ENCODE results near the gene AVPR1B.

AVPR1B gene

GRCh38 chr1:206111271-206111927 is 5.8 kb downstream of the AVPR1B start:
- no peak for DNase-seq

- DNase-seq = no peak
Measured at GRCh38 chr1:206110820-206111219, 6.4 kb downstream of the AVPR1B start.

- DNase-seq = no peak
Measured at GRCh38 chr1:206110161-206110560, 7.0 kb downstream of the AVPR1B start.

GRCh38 chr1:206109718-206110117 is 7.5 kb downstream of the AVPR1B start:
- DNase-seq = no peak

GRCh38 chr1:206108635-206109034 is 8.6 kb downstream of the AVPR1B start:
- DNase-seq = no peak

GRCh38 chr1:206107168-206107544 is 10.0 kb downstream of the AVPR1B start:
- DNase-seq = no peak

GRCh38 chr1:206106328-206107167 is 10.6 kb downstream of the AVPR1B start:
- peak; percentile 62 to 95 for DNase-seq

- no peak for DNase-seq
Measured at GRCh38 chr1:206105464-206105995, 11.7 kb downstream of the AVPR1B start.

- DNase-seq = no peak
Measured at GRCh38 chr1:206103979-206104378, 13.2 kb downstream of the AVPR1B start.

- peak; percentile 84 to 89 for DNase-seq
Measured at GRCh38 chr1:206102292-206102936, 14.8 kb downstream of the AVPR1B start.

GRCh38 chr1:206101351-206102045 is 15.7 kb downstream of the AVPR1B start:
- DNase-seq = peak; percentile 73 to 76

- DNase-seq = no peak
Measured at GRCh38 chr1:206100226-206100815, 16.9 kb downstream of the AVPR1B start.

GRCh38 chr1:206098242-206098919 is 18.8 kb downstream of the AVPR1B start:
- DNase-seq = no peak

- DNase-seq = peak; percentile 28 to 69
Measured at GRCh38 chr1:206097381-206097780, 19.8 kb downstream of the AVPR1B start.

GRCh38 chr1:206094024-206094423 is 23.2 kb downstream of the AVPR1B start:
- no peak for DNase-seq

GRCh38 chr1:206089341-206089740 is 27.8 kb downstream of the AVPR1B start:
- peak in 1 of 2 donors; percentile 34 for DNase-seq

- no peak for DNase-seq
Measured at GRCh38 chr1:206087091-206087490, 30.1 kb downstream of the AVPR1B start.

GRCh38 chr1:206083750-206084149 is 33.4 kb downstream of the AVPR1B start:
- no peak for DNase-seq

- DNase-seq = peak; percentile 35 to 43
Measured at GRCh38 chr1:206082831-206083695, 34.1 kb downstream of the AVPR1B start.

- DNase-seq = peak; percentile 47 to 60
Measured at GRCh38 chr1:206081856-206082255, 35.3 kb downstream of the AVPR1B start.
